WTC11 (cell line): Measurements from ENCODE around the gene PUSL1. TPM values are rescaled to one million over a fixed set of nuclear protein-coding genes. Genes with fewer than 3 reads are reported as not detected.

Experiments
- ATAC-seq: fragments of 200-7000 bp; cut with Tn5 transposase; 2 replicates; pipeline ENCODE4 v1.10.0; 2021; ENCODE audit warnings: mild to moderate bottlenecking, moderate library complexity
- CTCF ChIA-PET: fragments of 300-600 bp; sonication (Branson Sonifier 250); formaldehyde crosslinking; loops from one replicate; lab custom pipeline; 2021; ENCODE audit warnings: antibody characterized with exemption; lab: Charles Lee
- POLR2A ChIA-PET: fragments of 350-600 bp; sonication (Branson Sonifier 250); formaldehyde crosslinking; loops from one replicate; lab custom pipeline; 2021; ENCODE audit warnings: antibody characterized with exemption; lab: Charles Lee
- DNase-seq: peaks from one replicate; pipeline ENCODE4 v3.0.0; 2021; ENCODE audit warnings: low spot score
- H3K27ac Mint-ChIP-seq: 2 replicates; pipeline ENCODE4 v1.8.0; 2021; ENCODE audit warnings: mixed read lengths
- H3K27me3 Mint-ChIP-seq: 2 replicates; pipeline ENCODE4 v1.8.0; 2021; ENCODE audit warnings: low read depth, mild to moderate bottlenecking, moderate library complexity, mixed read lengths
- H3K36me3 Mint-ChIP-seq: 2 replicates; pipeline ENCODE4 v1.8.0; 2021; ENCODE audit warnings: mixed read lengths
- H3K4me1 Mint-ChIP-seq: 2 replicates; pipeline ENCODE4 v1.8.0; 2022; ENCODE audit warnings: mixed read lengths
- H3K4me3 Mint-ChIP-seq: 2 replicates; pipeline ENCODE4 v1.8.0; 2021; ENCODE audit warnings: mild to moderate bottlenecking, moderate library complexity, mixed read lengths
- H3K9me3 Mint-ChIP-seq: 2 replicates; pipeline ENCODE4 v1.8.0; 2021; ENCODE audit warnings: mixed read lengths
- ATF2 ChIP-seq: sonication (generic); formaldehyde crosslinking; IDR thresholded peaks from 2 replicates; pipeline ENCODE4 v1.8.1; 2022; ENCODE audit warnings: low read depth, missing genetic modification reagents, borderline replicate concordance
- CREB1 ChIP-seq: sonication (generic); formaldehyde crosslinking; IDR thresholded peaks from 2 replicates; pipeline ENCODE4 v1.8.0; 2023; ENCODE audit warnings: mild to moderate bottlenecking, missing genetic modification reagents
- FOXP4 ChIP-seq: sonication (generic); formaldehyde crosslinking; IDR thresholded peaks from 2 replicates; pipeline ENCODE4 v1.8.0; 2022; ENCODE audit warnings: mild to moderate bottlenecking, missing genetic modification reagents
- GABPB1 ChIP-seq: sonication (generic); formaldehyde crosslinking; IDR thresholded peaks from 2 replicates; pipeline ENCODE4 v1.8.1; 2023; ENCODE audit warnings: mild to moderate bottlenecking, missing genetic modification reagents
- GRHL2 ChIP-seq: fragments of 250-450 bp; sonication (Bioruptor Pico); IDR thresholded peaks from 2 replicates; pipeline ENCODE4 v1.8.0; 2022; ENCODE audit warnings: mild to moderate bottlenecking, moderate library complexity; ENCODE audit not compliant: insufficient replicate concordance, severe bottlenecking
- HMGA2 ChIP-seq: fragments of 250-450 bp; sonication (Bioruptor Pico); IDR thresholded peaks from 2 replicates; pipeline ENCODE4 v1.4.0; 2021; ENCODE audit warnings: mild to moderate bottlenecking, moderate library complexity
- PRRX2 ChIP-seq: fragments of 250-450 bp; sonication (Bioruptor Pico); IDR thresholded peaks from 2 replicates; pipeline ENCODE4 v1.8.0; 2021; ENCODE audit warnings: mild to moderate bottlenecking
- RORB ChIP-seq: fragments of 250-450 bp; sonication (Bioruptor Pico); IDR thresholded peaks from 2 replicates; pipeline ENCODE4 v1.9.0; 2021; ENCODE audit warnings: mild to moderate bottlenecking
- SOX15 ChIP-seq: fragments of 250-450 bp; sonication (Bioruptor Pico); IDR thresholded peaks from 2 replicates; pipeline ENCODE4 v1.9.0; 2021; ENCODE audit warnings: mild to moderate bottlenecking
- TCF7 ChIP-seq: sonication (generic); formaldehyde crosslinking; IDR thresholded peaks from 2 replicates; pipeline ENCODE4 v1.8.0; 2022; ENCODE audit warnings: mild to moderate bottlenecking, low read depth, missing genetic modification reagents, moderate library complexity
- TEAD4 ChIP-seq: sonication (generic); formaldehyde crosslinking; IDR thresholded peaks from 2 replicates; pipeline ENCODE4 v1.8.0; 2022; ENCODE audit warnings: mild to moderate bottlenecking, missing genetic modification reagents
- TP53 ChIP-seq: sonication (generic); formaldehyde crosslinking; IDR thresholded peaks from 2 replicates; pipeline ENCODE4 v1.8.1; 2023; ENCODE audit warnings: mild to moderate bottlenecking, missing genetic modification reagents
- ZBTB21 ChIP-seq: sonication (generic); formaldehyde crosslinking; IDR thresholded peaks from 2 replicates; pipeline ENCODE4 v1.8.1; 2023; ENCODE audit warnings: mild to moderate bottlenecking, missing genetic modification reagents, borderline replicate concordance
- ZNF121 ChIP-seq: sonication (generic); formaldehyde crosslinking; IDR thresholded peaks from 2 replicates; pipeline ENCODE4 v1.8.0; 2023; ENCODE audit warnings: missing genetic modification reagents
- ZNF219 ChIP-seq: sonication (generic); formaldehyde crosslinking; IDR thresholded peaks from 2 replicates; pipeline ENCODE4 v1.8.0; 2023; ENCODE audit warnings: missing genetic modification reagents, mild to moderate bottlenecking, borderline replicate concordance
- ZNF263 ChIP-seq: sonication (generic); formaldehyde crosslinking; IDR thresholded peaks from 2 replicates; pipeline ENCODE4 v1.8.1; 2022; ENCODE audit warnings: low read depth, mild to moderate bottlenecking, moderate library complexity, missing genetic modification reagents
- ZNF423 ChIP-seq: fragments of 250-450 bp; sonication (Bioruptor Pico); IDR thresholded peaks from 2 replicates; pipeline ENCODE4 v2.1.2; 2022; ENCODE audit warnings: mild to moderate bottlenecking, moderate library complexity
- ZNF425 ChIP-seq: fragments of 250-450 bp; sonication (Bioruptor Pico); conservative IDR thresholded peaks from 2 replicates; pipeline ENCODE4 v1.9.0; 2021; ENCODE audit warnings: mild to moderate bottlenecking
- ZNF671 ChIP-seq: fragments of 250-450 bp; sonication (Bioruptor Pico); IDR thresholded peaks from 2 replicates; pipeline ENCODE4 v1.8.0; 2021; ENCODE audit warnings: mild to moderate bottlenecking
- total RNA-seq: library from RNA; stranded (reverse); gene quantifications from 3 replicates; pipeline ENCODE4 v1.2.3, GENCODE V29; 2021
- TF ChIP-seq, protein P1 (sequence below): sonication (generic); formaldehyde crosslinking; IDR thresholded peaks from 2 replicates; pipeline ENCODE4 v1.8.0; 2023; ENCODE audit warnings: mild to moderate bottlenecking, missing genetic modification reagents
- TF ChIP-seq, protein P2 (sequence below): sonication (generic); formaldehyde crosslinking; IDR thresholded peaks from 2 replicates; pipeline ENCODE4 v1.8.0; 2022; ENCODE audit warnings: mild to moderate bottlenecking, missing genetic modification reagents

Gene PUSL1
- total RNA-seq, 1 experiment from 2014 or later, result 51.5 TPM

DNA sequence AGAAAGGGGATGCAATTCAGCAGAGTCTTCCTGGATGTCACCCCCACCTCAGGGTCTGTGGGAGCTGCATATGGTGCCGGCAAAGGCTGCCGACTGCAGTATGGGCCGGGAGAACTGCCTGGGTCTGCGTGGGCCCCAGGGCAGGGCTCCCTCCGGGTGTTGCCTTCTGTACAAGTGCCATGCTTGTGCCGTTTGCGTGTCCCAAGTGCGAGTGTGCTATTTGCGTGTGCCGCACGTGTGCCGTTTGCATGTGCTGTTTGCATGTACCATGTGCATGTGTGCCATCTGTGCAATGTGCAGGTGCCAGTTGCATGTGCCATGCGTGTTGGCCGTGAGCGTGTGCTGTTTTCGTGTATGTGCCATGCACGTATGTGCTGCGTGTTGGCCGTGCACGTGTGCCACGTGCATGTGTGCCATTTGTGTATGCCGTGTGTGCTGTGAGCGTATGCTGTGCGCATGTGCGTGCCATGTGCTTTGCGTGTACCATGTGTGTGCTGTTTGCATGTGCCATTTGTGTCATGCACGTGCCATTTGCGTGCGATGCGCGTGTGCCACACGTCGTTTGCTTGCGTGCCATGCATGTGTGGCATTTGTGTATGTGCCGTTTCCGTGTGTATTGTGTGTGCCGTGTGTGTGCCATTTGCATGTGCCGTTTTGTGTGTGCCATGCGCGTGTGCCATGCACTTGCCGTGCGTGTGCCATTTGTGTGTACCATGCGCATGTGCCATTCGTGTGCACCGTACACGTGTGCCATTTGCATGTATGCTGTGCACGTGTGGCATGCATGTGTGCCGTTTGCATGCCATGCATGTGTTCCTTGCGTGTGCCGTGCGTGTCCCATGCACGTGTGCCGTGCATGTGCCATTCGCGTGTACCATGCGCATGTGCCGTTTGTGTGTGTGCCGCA, 21.2 kb downstream of the PUSL1 start (continued):
- TF ChIP-seq FOXP4 (no peak), ZNF219 (no peak; the same call in 1 of the 2 replicates), GABPB1 (CRISPR knock-in tag) (no peak), ZNF121 (CRISPR knock-in tag) (peak; percentile 20; the same call in 1 of the 2 replicates)

DNA sequence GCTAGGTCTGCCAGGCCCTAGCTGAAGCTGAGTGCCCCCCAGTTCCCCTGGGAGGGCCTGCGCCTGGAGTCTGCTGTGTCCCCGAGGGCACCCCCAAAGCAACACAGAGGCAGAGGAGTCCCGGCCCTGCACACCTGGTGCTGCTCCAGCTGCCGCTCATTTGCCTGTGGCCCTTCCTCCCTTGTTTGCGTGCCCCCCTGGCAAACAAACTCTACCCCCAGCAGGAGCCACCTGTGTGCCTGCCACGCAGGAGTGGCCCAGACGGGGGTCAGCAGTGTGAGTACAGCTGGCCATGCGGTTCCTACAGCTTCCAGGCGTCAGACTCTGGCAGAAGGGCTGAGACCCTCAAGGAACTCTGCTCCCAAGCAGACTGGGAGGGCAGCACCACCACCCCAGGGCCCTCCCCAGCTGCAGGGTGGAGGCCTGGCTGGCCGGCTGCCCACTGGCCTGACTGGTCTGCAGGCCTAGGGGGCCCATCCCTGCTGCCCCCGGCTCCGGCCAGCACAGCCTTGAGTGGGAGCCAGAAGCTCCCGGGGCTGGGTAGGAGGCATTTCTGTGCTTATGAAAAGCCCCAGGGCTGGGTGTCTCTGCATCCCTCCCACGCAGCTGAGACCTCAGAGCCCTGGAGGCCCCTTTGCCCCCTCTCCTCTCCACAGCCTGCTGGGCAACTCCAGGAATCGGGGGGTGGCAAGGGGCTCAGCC, 22.1 kb downstream of the PUSL1 start:
- no peak for DNase-seq
- Mint-ChIP-seq H3K27me3 (no peaks in the 10 kb centered on the region), H3K36me3 (no peaks in the 10 kb centered on the region)
- no peak for TF ChIP-seq ZNF425 (CRISPR knock-in tag)
- no peak for TF ChIP-seq ATF2 (CRISPR knock-in tag)
- no peak for TF ChIP-seq ZBTB21 (CRISPR knock-in tag)
- no peak for TF ChIP-seq TP53 (CRISPR knock-in tag)
- TF ChIP-seq ZNF671 (CRISPR knock-in tag), result no peak
- no peak for TF ChIP-seq CREB1 (CRISPR knock-in tag)
- no peak for TF ChIP-seq HMGA2 (CRISPR knock-in tag)
- TF ChIP-seq, all 79 proteins: peak for 0
- H3K4me3 Mint-ChIP-seq, result no peak overlapping the region
- H3K4me1 Mint-ChIP-seq, result no peaks in the 10 kb centered on the region
- H3K27ac Mint-ChIP-seq, result no peak overlapping the region
- H3K9me3 Mint-ChIP-seq, result peaks cover 4% of the 10 kb centered on the region
- ATAC-seq, result no peak
- ChIA-PET CTCF (no interaction called here), POLR2A (interaction anchor here (0.6 kb wide), 1 partner anchor 276 kb away, joined by 4 read pairs; no protein-coding TSS in a partner anchor)

DNA sequence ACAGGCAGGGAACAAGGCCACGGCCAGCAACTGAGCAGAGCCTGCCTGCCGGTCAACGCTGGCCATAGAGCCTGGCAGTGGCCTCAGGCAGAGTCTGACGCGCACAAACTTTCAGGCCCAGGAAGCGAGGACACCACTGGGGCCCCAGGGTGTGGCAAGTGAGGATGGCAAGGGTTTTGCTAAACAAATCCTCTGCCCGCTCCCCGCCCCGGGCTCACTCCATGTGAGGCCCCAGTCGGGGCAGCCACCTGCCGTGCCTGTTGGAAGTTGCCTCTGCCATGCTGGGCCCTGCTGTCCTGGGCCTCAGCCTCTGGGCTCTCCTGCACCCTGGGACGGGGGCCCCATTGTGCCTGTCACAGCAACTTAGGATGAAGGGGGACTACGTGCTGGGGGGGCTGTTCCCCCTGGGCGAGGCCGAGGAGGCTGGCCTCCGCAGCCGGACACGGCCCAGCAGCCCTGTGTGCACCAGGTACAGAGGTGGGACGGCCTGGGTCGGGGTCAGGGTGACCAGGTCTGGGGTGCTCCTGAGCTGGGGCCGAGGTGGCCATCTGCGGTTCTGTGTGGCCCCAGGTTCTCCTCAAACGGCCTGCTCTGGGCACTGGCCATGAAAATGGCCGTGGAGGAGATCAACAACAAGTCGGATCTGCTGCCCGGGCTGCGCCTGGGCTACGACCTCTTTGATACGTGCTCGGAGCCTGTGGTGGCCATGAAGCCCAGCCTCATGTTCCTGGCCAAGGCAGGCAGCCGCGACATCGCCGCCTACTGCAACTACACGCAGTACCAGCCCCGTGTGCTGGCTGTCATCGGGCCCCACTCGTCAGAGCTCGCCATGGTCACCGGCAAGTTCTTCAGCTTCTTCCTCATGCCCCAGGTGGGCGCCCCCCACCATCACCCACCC, 22.9 kb downstream of the PUSL1 start, which contains the start of gene TAS1R3:
Gene TAS1R3 (plus strand): TSS at position 213 of the 898 bp plus-strand sequence. CDS start 66 bp downstream, at position 279.
- ATAC-seq, result no peak
- H3K27ac Mint-ChIP-seq, result no peak within 1 kb of the TSS; the same call in 1 of the 2 replicates
- no peaks in the 10 kb centered on the region for H3K4me1 Mint-ChIP-seq
- H3K9me3 Mint-ChIP-seq, result peaks cover 4% of the 10 kb centered on the region
- H3K27me3 Mint-ChIP-seq, result no peaks in the 10 kb centered on the region
- DNase-seq, result no peak
- POLR2A ChIA-PET, result interaction anchor here (0.5 to 2.0 kb wide), 4 partner anchors 12 to 276 kb away, joined by 3 to 5 read pairs (median 4); no protein-coding TSS in a partner anchor
- no peaks in the 10 kb centered on the region for H3K36me3 Mint-ChIP-seq
- H3K4me3 Mint-ChIP-seq, result no peak within 1 kb of the TSS
- CTCF ChIA-PET, result interaction anchor here (1.0 kb wide), 1 partner anchor 41 kb away, joined by 3 read pairs; no protein-coding TSS in a partner anchor
- TF ChIP-seq TCF7 (no peak), ZNF423 (CRISPR knock-in tag) (no peak), RORB (CRISPR knock-in tag) (no peak), GRHL2 (CRISPR knock-in tag) (no peak), TEAD4 (CRISPR knock-in tag) (no peak), PRRX2 (CRISPR knock-in tag) (no peak), ZNF263 (CRISPR knock-in tag) (no peak), SOX15 (no peak)
- TF ChIP-seq, protein P1, sequence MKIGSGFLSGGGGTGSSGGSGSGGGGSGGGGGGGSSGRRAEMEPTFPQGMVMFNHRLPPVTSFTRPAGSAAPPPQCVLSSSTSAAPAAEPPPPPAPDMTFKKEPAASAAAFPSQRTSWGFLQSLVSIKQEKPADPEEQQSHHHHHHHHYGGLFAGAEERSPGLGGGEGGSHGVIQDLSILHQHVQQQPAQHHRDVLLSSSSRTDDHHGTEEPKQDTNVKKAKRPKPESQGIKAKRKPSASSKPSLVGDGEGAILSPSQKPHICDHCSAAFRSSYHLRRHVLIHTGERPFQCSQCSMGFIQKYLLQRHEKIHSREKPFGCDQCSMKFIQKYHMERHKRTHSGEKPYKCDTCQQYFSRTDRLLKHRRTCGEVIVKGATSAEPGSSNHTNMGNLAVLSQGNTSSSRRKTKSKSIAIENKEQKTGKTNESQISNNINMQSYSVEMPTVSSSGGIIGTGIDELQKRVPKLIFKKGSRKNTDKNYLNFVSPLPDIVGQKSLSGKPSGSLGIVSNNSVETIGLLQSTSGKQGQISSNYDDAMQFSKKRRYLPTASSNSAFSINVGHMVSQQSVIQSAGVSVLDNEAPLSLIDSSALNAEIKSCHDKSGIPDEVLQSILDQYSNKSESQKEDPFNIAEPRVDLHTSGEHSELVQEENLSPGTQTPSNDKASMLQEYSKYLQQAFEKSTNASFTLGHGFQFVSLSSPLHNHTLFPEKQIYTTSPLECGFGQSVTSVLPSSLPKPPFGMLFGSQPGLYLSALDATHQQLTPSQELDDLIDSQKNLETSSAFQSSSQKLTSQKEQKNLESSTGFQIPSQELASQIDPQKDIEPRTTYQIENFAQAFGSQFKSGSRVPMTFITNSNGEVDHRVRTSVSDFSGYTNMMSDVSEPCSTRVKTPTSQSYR, result no peak
- TF ChIP-seq, protein P2, sequence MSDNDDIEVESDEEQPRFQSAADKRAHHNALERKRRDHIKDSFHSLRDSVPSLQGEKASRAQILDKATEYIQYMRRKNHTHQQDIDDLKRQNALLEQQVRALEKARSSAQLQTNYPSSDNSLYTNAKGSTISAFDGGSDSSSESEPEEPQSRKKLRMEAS (CRISPR knock-in tag), result no peak
